IPS-18a (cell line): Measurements from ENCODE around the gene TGM2.

Experiments used
- H3K27ac ChIP-seq: one replicate; pipeline ENCODE4 v1.5.1; 2013; ENCODE audit warnings: low read length
- H3K27me3 ChIP-seq: one replicate; pipeline ENCODE4 v1.6.1; 2013; ENCODE audit warnings: mild to moderate bottlenecking, low read length; ENCODE audit not compliant: control insufficient read depth, insufficient read depth
- H3K36me3 ChIP-seq: one replicate; pipeline ENCODE4 v1.6.1; 2013; ENCODE audit warnings: low read depth, low read length; ENCODE audit not compliant: control insufficient read depth
- H3K4me1 ChIP-seq: one replicate; pipeline ENCODE4 v1.6.1; 2013; ENCODE audit warnings: low read depth, low read length; ENCODE audit not compliant: control insufficient read depth
- H3K4me3 ChIP-seq: one replicate; pipeline ENCODE4 v1.5.1; 2013; ENCODE audit warnings: low read length
- H3K9ac ChIP-seq: one replicate; pipeline ENCODE4 v1.6.1; 2013; ENCODE audit warnings: mild to moderate bottlenecking, low read length, moderate library complexity
- H3K9me3 ChIP-seq: one replicate; pipeline ENCODE4 v1.6.1; 2013; ENCODE audit warnings: low read depth, low read length; ENCODE audit not compliant: control insufficient read depth

The TGM2 gene

DNA sequence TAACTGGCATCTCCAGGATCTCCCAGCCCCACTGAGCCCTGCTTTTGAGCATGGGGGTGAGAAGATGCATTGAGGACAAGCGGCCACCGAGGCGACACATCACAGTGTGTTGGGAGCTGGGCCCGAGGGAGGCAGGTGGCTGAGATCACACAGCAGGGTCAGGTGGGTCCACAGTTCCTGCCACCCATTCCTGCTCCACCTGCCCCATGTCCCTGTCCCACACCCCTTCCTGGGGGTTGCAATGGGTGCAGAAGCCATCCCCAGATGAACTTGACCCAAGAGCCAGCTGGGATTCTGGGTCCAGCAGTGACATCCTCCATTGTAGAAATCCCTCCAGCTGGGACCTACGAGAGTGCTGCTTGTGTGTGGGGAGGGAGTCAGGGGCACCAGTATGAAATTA, 1.0 kb downstream of the TGM2 start:
- Histone ChIP-seq H3K9me3 (no peaks in the 10 kb centered on the region), H3K9ac (no peak overlapping the region), H3K27ac (no peak overlapping the region), H3K4me3 (no peak overlapping the region), H3K27me3 (no peaks in the 10 kb centered on the region), H3K4me1 (no peaks in the 10 kb centered on the region), H3K36me3 (no peaks in the 10 kb centered on the region)

DNA sequence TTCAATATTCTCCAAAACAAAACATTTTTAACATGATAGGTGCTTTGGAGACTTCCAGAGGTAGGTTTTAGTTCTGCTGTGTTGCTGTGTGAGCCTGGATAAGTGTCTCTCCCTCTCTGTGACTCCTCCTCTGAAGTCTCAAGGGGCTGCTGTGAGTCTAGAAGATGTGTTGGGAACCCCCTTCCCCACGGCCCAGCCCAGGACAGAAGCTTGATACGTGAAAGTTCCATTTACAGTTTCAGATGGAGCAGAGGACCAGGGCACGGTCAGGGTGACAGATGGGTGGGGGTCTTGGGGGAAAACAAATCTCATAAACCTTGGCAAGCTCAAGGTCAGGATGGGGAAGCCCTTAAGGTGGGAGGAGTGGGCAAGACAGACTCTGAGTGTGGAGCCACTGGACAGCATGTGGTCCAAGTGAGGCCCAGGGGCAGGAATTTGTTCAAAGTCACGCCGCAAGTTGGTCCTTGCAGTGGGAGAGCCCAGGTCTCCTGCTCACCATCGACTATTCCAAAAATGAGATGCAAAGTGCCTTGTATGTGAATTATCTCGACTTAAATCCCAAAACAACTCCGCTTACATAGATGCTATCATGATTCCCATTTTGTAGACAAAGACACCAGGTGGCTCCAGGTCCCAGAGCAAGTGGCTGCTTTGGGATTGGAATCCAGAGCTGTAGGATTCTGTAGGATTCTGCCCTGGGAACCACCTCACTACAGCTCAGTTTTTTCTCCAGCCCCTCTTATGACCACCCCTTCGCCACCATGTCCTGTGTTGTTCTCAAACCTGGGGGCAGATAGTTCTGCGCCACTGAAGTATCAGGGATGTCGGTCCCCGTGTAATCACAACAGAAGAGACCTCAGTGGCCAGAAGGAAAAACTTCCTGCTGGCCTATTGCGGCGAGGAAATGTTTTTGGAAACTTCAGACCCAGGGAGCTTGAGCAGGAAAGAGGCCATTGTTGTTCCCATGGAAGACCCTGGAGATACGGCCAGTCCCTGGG, 1.9 kb downstream of the TGM2 start:
- Histone ChIP-seq H3K4me3 (no peak overlapping the region), H3K9ac (no peak overlapping the region), H3K27ac (no peak overlapping the region), H3K9me3 (no peaks in the 10 kb centered on the region), H3K4me1 (no peaks in the 10 kb centered on the region), H3K36me3 (no peaks in the 10 kb centered on the region), H3K27me3 (no peaks in the 10 kb centered on the region)

DNA sequence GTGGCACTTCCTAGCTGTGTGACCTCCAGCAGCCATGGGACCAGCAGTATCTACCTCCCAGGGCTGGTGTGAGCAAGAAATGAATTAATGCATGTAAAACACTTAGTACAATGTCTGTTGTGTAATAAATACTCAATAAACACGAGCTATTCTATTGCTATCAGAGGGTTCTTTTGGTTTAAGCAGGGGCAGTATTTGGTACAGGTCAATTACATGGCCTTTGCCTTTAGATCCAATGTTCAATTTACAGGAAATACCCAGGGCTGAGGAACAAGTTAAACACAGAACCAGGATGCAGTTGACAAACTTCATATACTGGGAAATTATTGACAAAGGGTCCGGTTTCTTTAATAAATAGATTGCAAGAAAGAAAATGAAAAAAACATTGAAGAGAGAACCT, 2.9 kb downstream of the TGM2 start:
- Histone ChIP-seq H3K9me3 (no peaks in the 10 kb centered on the region), H3K36me3 (no peaks in the 10 kb centered on the region), H3K9ac (no peak overlapping the region), H3K4me3 (no peak overlapping the region), H3K27me3 (no peaks in the 10 kb centered on the region), H3K27ac (no peak overlapping the region), H3K4me1 (no peaks in the 10 kb centered on the region)

DNA sequence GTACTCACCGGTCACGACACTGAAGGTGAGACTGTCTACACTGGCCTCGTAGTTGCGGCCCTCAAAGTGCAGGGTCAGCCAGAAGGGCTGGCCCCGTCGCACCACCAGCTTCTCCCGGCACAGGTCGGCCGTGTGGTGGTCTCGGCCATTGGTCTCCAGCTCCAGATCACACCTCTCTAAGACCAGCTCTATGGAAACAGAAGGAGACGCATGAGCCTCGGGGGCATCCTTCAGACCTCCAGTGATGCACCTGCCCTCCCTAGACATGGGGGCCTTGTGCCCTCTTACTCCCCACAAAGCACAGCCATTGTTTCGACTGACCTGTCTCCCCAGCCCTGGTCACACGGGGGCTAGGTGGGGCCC, 3.7 kb downstream of the TGM2 start:
- no peaks in the 10 kb centered on the region for H3K4me1 ChIP-seq
- H3K36me3 ChIP-seq, result no peaks in the 10 kb centered on the region
- no peak overlapping the region for H3K9ac ChIP-seq
- no peaks in the 10 kb centered on the region for H3K9me3 ChIP-seq
- no peak overlapping the region for H3K4me3 ChIP-seq
- no peak overlapping the region for H3K27ac ChIP-seq
- no peaks in the 10 kb centered on the region for H3K27me3 ChIP-seq

DNA sequence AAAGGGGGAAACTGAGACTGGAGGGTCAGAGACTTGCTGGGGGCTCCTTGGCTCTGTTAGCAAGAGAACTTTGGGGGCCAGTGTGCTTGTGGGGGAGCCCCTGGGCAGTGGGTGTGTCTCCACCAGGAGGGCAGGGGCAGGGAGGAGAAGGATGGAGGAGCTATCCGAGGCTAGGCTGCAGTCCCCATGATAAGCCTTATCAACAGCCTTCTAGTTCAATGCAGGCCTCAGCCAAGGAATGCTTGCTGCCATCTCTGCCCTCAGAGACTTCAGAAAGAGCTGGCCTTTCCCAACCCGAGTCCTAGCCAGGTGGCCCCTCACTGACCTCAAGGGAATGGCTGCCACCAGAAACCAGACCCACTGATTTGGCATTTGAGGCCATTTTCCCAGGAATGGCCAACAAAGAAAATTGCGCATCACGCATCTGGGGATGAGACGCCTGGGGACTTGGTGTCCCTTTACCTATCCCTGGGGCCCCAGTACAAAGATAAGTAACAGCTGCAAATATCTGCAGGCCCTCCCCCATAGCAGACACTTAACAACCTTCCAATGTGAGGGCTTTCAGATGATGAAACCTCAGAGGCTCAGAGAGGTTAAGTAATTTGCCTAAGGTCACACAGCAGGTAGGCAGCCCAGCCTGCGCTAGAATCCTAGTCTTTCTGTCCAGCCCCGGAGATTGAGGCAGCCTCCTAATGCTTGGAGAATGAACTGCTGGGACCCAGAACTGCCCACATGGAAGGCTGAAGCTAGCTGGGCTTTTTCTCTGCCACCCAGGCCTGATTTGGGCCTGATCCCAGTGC, 4.9 kb downstream of the TGM2 start:
- Histone ChIP-seq H3K9me3 (no peaks in the 10 kb centered on the region), H3K9ac (no peak overlapping the region), H3K4me1 (no peaks in the 10 kb centered on the region), H3K4me3 (no peak overlapping the region), H3K27ac (no peak overlapping the region), H3K36me3 (no peaks in the 10 kb centered on the region), H3K27me3 (no peaks in the 10 kb centered on the region)

DNA sequence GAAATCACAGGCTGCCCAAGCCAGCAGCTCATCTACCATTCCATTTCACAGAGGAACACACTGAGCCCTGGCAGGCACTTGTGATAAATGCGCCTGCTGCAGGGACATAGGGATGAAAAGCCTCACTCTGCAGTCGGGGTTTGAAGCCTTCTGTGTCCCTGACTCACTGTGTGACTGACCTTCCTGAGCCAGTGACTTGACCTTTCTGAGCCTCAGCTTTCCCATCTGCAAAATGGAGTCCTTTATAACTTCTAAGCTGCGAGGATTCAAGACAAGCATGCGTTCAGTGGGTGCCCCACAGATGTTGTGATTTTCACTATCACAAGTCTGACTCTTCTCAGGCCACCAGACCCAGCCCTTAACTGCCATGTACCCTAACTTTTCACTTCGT, 5.5 kb downstream of the TGM2 start:
- no peaks in the 10 kb centered on the region for H3K36me3 ChIP-seq
- H3K4me1 ChIP-seq, result no peaks in the 10 kb centered on the region
- H3K27ac ChIP-seq, result no peak overlapping the region
- H3K27me3 ChIP-seq, result no peaks in the 10 kb centered on the region
- no peaks in the 10 kb centered on the region for H3K9me3 ChIP-seq
- H3K9ac ChIP-seq, result no peak overlapping the region
- no peak overlapping the region for H3K4me3 ChIP-seq

DNA sequence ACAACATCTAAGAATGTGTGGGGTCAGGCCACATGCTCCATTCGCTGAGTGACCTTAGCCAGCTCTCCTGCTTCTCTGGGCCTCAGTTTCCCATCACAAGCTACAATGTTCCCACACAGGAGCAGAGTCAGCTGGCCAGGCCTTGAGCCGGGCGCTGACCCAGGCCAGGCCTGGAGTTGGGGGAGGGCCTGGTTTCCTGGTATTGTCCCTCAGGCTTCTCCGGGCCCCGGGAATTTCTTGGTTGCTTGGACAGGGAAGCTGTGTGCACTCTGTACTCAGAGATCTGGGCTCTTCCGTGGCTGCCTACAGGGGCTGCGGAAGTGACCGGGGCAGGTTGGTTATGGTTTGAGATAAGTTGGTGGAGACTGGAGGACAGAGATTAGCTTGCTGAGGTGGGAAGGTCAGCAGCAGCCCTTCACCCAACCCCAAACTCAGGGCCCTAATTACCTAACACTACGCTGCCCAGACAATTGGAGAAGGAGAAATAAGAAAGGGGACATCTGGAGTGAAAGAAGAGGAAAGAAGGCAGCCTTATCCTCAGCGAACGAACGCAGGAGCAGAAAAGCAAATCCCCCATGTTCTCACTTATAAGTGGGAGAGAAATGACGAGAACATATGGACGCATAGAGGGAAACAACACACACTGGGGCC, 6.2 kb downstream of the TGM2 start:
- H3K9ac ChIP-seq, result no peak overlapping the region
- no peaks in the 10 kb centered on the region for H3K4me1 ChIP-seq
- H3K27ac ChIP-seq, result no peak overlapping the region
- H3K36me3 ChIP-seq, result no peaks in the 10 kb centered on the region
- no peaks in the 10 kb centered on the region for H3K9me3 ChIP-seq
- no peaks in the 10 kb centered on the region for H3K27me3 ChIP-seq
- no peak overlapping the region for H3K4me3 ChIP-seq

DNA sequence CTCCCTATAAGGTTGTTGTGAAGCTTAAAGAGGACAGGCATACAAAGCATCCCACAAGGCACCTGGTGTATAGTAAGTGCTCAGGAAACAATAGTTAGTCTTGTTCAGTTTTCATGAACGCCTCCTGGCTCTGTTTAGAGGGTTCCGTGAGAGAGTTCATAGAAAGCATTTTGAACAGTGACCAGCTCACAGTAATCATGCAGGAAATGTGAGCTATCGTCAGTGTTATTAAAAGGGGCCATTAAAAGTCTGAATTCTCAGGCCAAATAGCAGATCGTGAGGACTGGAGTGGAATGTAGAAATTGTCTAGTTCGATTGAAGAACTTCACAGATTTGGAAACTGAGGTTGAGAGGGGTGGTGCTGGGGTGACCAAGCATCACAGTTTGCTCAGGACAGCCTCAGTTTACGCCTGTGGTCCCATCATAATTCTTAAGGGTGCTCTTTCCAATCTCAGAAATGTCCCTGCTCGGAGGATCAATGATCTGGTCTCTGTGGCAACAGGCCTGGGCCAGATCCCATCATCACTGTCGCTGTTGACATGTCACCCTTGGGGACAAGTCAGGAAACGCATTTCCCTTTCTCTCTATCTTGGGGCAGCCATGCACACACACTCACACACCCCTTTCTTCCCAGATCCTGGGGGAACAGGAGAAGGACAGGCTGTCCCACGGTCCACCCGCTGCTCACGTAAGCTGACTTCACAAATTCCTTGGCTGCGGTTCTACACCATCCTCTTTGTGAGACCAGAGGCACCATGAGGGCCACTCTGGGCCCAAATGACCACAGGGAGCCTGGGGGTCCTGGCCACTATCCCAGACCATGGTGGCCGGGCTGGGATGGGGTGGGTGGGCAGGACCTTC, 7.2 kb downstream of the TGM2 start:
- Histone ChIP-seq H3K27me3 (no peaks in the 10 kb centered on the region), H3K27ac (no peak overlapping the region), H3K9ac (no peak overlapping the region), H3K4me3 (no peak overlapping the region), H3K36me3 (no peaks in the 10 kb centered on the region), H3K4me1 (no peaks in the 10 kb centered on the region), H3K9me3 (no peaks in the 10 kb centered on the region)

DNA sequence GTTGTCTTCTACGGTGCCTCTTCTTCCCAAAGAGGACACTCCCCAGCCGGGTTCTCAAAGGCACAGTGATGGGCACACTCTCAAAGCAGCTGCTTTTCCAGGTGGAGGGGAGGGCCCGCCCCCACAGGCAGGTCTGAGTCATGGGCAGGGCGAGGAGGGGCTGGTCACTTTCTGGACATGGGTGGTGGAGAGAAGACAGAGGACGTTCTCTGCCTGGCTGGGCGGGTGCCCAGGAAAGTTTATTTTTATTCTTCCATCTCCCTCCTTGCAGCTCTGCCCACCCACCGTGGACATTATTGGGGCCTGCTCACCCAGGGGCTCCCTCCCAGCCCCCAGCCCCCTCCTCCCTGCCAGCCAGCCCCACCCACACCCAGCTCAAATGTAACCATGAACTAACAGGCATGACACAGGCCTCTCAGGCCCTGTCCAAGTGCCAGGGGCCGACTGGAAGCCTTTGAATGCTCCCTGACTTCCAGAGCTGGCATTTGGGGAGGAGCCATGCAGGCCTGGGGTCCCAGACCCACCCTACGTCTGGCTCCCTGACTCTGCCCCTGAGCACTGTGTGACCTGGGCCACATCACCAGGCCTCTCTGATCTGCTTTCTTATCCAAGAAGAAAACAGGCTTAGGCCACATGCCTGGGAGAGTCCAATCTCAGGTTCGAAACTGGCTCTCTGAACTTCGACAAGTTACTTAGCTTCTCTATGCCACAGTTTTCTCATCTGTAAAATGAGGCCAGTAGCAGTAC, 8.0 kb downstream of the TGM2 start:
- Histone ChIP-seq H3K4me1 (no peaks in the 10 kb centered on the region), H3K27ac (no peak overlapping the region), H3K36me3 (no peaks in the 10 kb centered on the region), H3K27me3 (no peaks in the 10 kb centered on the region), H3K4me3 (no peak overlapping the region), H3K9me3 (no peaks in the 10 kb centered on the region), H3K9ac (no peak overlapping the region)

DNA sequence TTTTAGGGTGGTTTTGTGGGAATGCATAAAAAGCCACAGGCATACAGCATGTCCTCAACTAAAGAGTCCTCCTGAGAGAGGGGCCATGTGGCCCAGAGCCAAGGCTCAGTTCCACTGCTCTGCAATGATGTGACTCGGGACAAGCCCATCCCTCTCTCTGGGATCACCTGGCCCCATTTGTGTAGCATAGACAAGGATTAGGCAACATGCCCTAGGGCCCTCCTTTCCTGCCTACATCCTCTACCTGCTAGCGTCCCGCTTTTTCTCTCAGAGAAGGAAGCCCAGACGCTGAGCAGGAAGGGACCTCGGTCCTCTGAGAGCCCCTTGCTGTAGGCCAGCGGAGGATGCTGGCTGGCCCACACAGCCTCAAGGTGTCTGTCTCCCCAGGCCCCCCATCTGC, 8.8 kb downstream of the TGM2 start:
- Histone ChIP-seq H3K4me3 (no peak overlapping the region), H3K4me1 (no peaks in the 10 kb centered on the region), H3K27me3 (no peaks in the 10 kb centered on the region), H3K9me3 (no peaks in the 10 kb centered on the region), H3K27ac (no peak overlapping the region), H3K36me3 (no peaks in the 10 kb centered on the region), H3K9ac (no peak overlapping the region)
